ENCODE data around the gene IQCM. TPM values are rescaled to one million over a fixed set of nuclear protein-coding genes. Genes with fewer than 3 reads are reported as not detected.

The IQCM gene
- total RNA-seq, 1 donor from 2014 or later: not detected

DNA sequence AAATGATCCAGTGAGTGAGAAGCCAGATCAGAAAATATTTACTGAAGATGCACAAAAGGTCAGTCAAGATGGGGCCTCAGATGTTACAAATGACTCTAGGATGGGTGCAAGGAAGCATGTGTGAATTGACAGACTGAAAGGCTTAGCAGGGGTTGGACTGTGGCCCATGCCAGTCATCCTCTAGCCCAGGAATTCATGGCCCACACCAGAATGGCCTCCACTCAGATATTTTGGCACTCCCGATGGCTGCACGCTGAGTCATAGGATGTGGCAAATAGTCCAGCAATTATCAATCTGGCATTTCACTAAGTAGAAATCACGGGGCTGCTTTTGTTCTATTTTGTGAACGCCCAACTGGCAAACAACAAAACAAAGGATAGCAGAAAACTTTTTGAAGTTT lies 406.5 kb downstream of the IQCM start:
- POLR2A ChIA-PET: no interaction called here
- no peak overlapping the region for H3K27ac Mint-ChIP-seq

DNA sequence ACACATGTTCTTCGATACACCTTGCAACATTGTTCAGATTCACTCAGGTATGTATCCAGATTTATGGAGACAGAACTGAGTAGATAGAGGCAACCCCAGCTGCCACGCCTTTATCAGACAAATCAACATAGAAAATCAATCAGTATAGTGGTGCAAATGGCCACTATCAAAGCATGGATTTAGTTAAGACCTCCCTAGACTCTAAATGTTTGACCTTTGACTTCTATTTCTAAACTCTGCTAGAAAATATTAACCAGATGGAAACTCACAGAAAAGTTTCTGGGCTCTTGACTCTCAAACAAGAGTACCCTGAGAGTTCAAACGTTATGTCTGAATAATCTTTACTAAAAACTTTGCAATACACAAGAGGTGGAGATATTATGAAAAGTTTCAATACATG lies 411.5 kb downstream of the IQCM start:
- no peak for DNase-seq
- CTCF ChIA-PET: no interaction called here
- Mint-ChIP-seq H3K4me1 (no peaks in the 10 kb centered on the region), H3K9me3 (peaks cover 2% of the 10 kb centered on the region), H3K27ac (no peak overlapping the region), H3K27me3 (no peaks in the 10 kb centered on the region), H3K36me3 (ENCODE audit: low read depth) (no peaks in the 10 kb centered on the region), H3K4me3 (no peak overlapping the region)
- POLR2A ChIA-PET: no interaction called here
- TF ChIP-seq, protein P1, sequence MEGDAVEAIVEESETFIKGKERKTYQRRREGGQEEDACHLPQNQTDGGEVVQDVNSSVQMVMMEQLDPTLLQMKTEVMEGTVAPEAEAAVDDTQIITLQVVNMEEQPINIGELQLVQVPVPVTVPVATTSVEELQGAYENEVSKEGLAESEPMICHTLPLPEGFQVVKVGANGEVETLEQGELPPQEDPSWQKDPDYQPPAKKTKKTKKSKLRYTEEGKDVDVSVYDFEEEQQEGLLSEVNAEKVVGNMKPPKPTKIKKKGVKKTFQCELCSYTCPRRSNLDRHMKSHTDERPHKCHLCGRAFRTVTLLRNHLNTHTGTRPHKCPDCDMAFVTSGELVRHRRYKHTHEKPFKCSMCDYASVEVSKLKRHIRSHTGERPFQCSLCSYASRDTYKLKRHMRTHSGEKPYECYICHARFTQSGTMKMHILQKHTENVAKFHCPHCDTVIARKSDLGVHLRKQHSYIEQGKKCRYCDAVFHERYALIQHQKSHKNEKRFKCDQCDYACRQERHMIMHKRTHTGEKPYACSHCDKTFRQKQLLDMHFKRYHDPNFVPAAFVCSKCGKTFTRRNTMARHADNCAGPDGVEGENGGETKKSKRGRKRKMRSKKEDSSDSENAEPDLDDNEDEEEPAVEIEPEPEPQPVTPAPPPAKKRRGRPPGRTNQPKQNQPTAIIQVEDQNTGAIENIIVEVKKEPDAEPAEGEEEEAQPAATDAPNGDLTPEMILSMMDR (IDR thresholded peaks at IDR 0.05): no peak
- ATAC-seq (ENCODE audit: low read depth): no peak
- intact Hi-C loops (cut with micrococcal nuclease): no loop called here

More for the DNA sequence above, 406.5 kb downstream of the IQCM start:
- intact Hi-C loops (cut with micrococcal nuclease): no loop called here
- CTCF ChIA-PET: no interaction called here
- H3K4me3 Mint-ChIP-seq: no peak overlapping the region
- no peak for DNase-seq
- peaks cover 2% of the 10 kb centered on the region for H3K9me3 Mint-ChIP-seq
- TF ChIP-seq, protein P1 (IDR thresholded peaks at IDR 0.05): no peak
- no peaks in the 10 kb centered on the region for H3K4me1 Mint-ChIP-seq
- no peaks in the 10 kb centered on the region for H3K36me3 Mint-ChIP-seq (ENCODE audit: low read depth)
- ATAC-seq (ENCODE audit: low read depth): no peak
- no peaks in the 10 kb centered on the region for H3K27me3 Mint-ChIP-seq

DNA sequence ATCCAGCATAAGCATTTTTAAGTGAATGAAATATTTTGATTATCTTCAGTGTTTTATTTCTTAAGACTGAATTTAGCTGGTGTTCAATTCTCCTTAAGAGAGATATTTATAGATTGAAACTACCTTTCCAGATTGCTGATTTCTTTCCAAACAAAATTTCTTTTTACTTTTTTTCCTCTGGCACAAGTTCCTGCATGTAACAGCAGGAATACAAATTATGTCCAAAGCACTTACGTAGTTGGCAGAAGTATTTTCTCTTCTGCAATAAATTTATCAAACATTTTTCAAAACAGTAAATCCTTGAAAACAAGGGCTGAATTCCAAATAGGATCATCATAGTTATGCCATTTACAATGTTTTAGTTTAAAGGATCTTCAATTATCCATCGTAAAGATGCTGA lies 412.6 kb downstream of the IQCM start:
- ChIA-PET POLR2A (no interaction called here), CTCF (no interaction called here)
- Mint-ChIP-seq H3K9me3 (peaks cover 2% of the 10 kb centered on the region), H3K36me3 (ENCODE audit: low read depth) (no peaks in the 10 kb centered on the region), H3K27ac (no peak overlapping the region), H3K27me3 (no peaks in the 10 kb centered on the region), H3K4me3 (no peak overlapping the region), H3K4me1 (no peaks in the 10 kb centered on the region)
- no peak for DNase-seq
- intact Hi-C loops (cut with micrococcal nuclease): no loop called here
- TF ChIP-seq, protein P1 (IDR thresholded peaks at IDR 0.05): no peak
- no peak for ATAC-seq (ENCODE audit: low read depth)

DNA sequence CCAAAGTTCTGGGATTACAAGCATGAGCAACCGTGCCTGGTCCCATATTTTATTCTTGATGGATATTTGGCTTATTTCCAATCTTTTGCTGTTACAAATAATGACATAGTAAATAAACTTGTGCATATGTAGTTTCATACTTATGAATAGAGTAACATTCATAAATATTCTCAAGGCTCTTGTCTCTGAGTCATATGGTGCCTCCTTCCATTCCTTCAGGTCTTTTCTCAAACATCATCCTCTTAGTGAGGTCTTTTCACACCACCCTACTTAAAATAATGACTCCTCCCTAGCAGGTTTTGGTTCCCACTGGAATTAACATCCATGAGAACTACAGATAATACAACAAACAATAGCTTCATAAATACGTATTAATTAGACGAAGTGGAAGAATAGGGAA lies 416.6 kb downstream of the IQCM start:
- DNase-seq (no peak), ATAC-seq (ENCODE audit: low read depth) (no peak)
- H3K27ac Mint-ChIP-seq: no peak overlapping the region
- H3K27me3 Mint-ChIP-seq: no peaks in the 10 kb centered on the region
- H3K4me1 Mint-ChIP-seq: no peaks in the 10 kb centered on the region
- H3K9me3 Mint-ChIP-seq: no peaks in the 10 kb centered on the region
- ChIA-PET POLR2A (no interaction called here), CTCF (no interaction called here)
- no peak overlapping the region for H3K4me3 Mint-ChIP-seq
- TF ChIP-seq, protein P1 (IDR thresholded peaks at IDR 0.05): no peak
- intact Hi-C loops (cut with micrococcal nuclease): no loop called here
- H3K36me3 Mint-ChIP-seq (ENCODE audit: low read depth): no peaks in the 10 kb centered on the region

DNA sequence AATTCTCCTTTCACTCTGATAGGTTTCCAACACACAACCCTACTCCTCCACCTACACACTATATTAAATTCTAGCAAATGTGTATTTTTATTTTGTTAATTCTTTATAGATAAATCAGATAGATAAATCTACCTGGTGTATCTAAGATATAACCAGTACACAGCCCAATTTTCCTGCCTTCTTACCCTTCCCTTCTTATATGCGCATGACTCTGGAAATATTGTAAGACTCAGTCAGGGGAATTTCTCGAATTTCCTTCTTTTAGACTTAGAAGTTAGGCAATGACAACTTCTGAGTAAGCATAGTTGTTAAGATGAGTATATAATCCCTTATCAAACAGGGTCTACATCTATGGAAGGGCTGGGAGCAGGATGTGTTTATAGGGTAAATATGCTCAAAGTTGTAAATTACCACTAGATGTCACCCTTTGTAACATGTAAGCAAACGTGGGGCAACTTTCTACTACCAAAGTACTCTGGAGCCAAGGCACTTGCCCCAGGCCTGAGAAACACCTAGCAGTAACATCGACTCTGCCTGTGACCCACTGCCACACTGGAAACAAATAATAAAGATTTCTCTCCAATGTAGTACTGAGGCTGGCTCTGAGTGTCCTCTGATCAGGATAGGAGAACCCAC lies 444.7 kb downstream of the IQCM start:
- Mint-ChIP-seq H3K27ac (no peak overlapping the region), H3K27me3 (no peaks in the 10 kb centered on the region), H3K9me3 (no peaks in the 10 kb centered on the region), H3K4me3 (no peak overlapping the region), H3K4me1 (no peaks in the 10 kb centered on the region), H3K36me3 (ENCODE audit: low read depth) (no peaks in the 10 kb centered on the region)
- CTCF ChIA-PET: no interaction called here
- intact Hi-C loops (cut with micrococcal nuclease): no loop called here
- POLR2A ChIA-PET: no interaction called here
- TF ChIP-seq, protein P1 (IDR thresholded peaks at IDR 0.05): no peak
- DNase-seq: no peak
- no peak for ATAC-seq (ENCODE audit: low read depth)
